ENCODE measurements around the gene TTBK2.
"Not testable (repeated sequence)": the region's sequence is repeated elsewhere in the genome, so short reads cannot be mapped to it uniquely, and the experiment has no call there.

The TTBK2 gene

GRCh38 chr15:42948898-42949297 is 28.3 kb upstream of the TTBK2 start:
- H2AK5ac ChIP-seq (ENCODE audit: low read depth, low read length) = not testable (repeated sequence)

DNA sequence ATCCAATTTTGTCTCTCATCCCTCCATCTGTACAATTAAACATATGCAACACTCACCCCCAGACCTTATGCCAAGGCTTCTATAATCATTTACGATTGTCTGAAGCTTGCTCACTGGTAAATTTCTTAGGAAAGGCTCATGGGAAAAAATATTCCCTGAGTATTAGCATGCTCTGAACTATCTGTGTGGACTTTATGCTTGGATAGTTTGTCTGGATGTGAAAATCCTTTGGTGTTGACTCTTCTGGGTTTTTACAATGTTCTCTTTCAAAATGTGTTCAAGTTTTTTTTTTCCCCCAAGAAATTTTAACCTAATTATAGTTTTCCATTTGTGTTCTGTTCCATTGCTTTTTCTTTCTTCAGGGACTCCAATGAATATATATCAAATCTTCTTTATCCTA is 19.9 kb upstream of the TTBK2 start:
- no peak overlapping the region for H2AFZ ChIP-seq (ENCODE audit: low read length)
- peaks cover 0 to 2% of the 10 kb centered on the region in 2 donors for H3K9me3 ChIP-seq (replicated peaks in 1 of 2; ENCODE audit: control insufficient read depth in 2 of 2, insufficient read depth in 1 of 2, low read depth in 1 of 2, low read length in 2 of 2)
- H3K4me3 ChIP-seq (ENCODE audit: low read length in 2 of 2) = no peak overlapping the region
- no peak for DNase-seq (ENCODE audit: low spot score)
- no peak overlapping the region for H2BK5ac ChIP-seq (ENCODE audit: low read length)
- no peaks in the 10 kb centered on the region for H3K79me1 ChIP-seq (ENCODE audit: low read depth, low read length)
- H2BK15ac ChIP-seq (ENCODE audit: low read length) = no peak overlapping the region
- H4K8ac ChIP-seq (ENCODE audit: low read depth, low read length) = no peak overlapping the region
- H4K91ac ChIP-seq (ENCODE audit: low read depth, low read length, poor library complexity) = no peak overlapping the region
- H3K4ac ChIP-seq (ENCODE audit: low read length) = no peak overlapping the region
- H3K18ac ChIP-seq (ENCODE audit: low read length) = no peak overlapping the region
- no peak overlapping the region for H3K23ac ChIP-seq (ENCODE audit: low read depth, low read length, poor library complexity)
- no peak overlapping the region for H2BK120ac ChIP-seq (ENCODE audit: low read depth, low read length)
- no peak overlapping the region for H3K9ac ChIP-seq (ENCODE audit: low read depth, low read length, poor library complexity)
- H3K4me2 ChIP-seq (ENCODE audit: insufficient read depth, low read length, poor library complexity, severe bottlenecking) = no peak overlapping the region
- no peak overlapping the region for H3K27ac ChIP-seq (replicated peaks; ENCODE audit: low read length)
- no CpG with 5 or more reads among the region's 1 CpG for WGBS, 2 donors (ENCODE audit: extremely low coverage in 2 of 2, insufficient read length in 2 of 2, insufficient replicate concordance in 1 of 2)
- H3K4me1 ChIP-seq (ENCODE audit: control insufficient read depth in 2 of 2, insufficient read depth in 1 of 2, low read depth in 1 of 2, low read length in 2 of 2) = no peaks in the 10 kb centered on the region
- H2AK5ac ChIP-seq (ENCODE audit: low read depth, low read length) = no peak overlapping the region
- no peak overlapping the region for H2BK12ac ChIP-seq (ENCODE audit: low read length)
- H3K14ac ChIP-seq (ENCODE audit: low read length) = no peak overlapping the region
- H3K36me3 ChIP-seq (replicated peaks in 1 of 2; ENCODE audit: control insufficient read depth in 2 of 2, insufficient read depth in 2 of 2, low read length in 2 of 2) = peaks cover 0 to 31% of the 10 kb centered on the region in 2 donors
- H3K27me3 ChIP-seq (ENCODE audit: control insufficient read depth in 3 of 3, insufficient read depth in 3 of 3, low read depth in 1 of 3, low read length in 3 of 3) = no peaks in the 10 kb centered on the region

More at GRCh38 chr15:42948898-42949297, 28.3 kb upstream of the TTBK2 start:
- H4K8ac ChIP-seq (ENCODE audit: low read depth, low read length); H3K79me1 ChIP-seq (ENCODE audit: low read depth, low read length); H2BK15ac ChIP-seq (ENCODE audit: low read length); H3K4me2 ChIP-seq (ENCODE audit: insufficient read depth, low read length, poor library complexity, severe bottlenecking); H2AFZ ChIP-seq (ENCODE audit: low read length); H3K9me3 ChIP-seq (replicated peaks in 1 of 2; ENCODE audit: control insufficient read depth in 2 of 2, insufficient read depth in 1 of 2, low read depth in 1 of 2, low read length in 2 of 2); H3K4ac ChIP-seq (ENCODE audit: low read length); H3K27me3 ChIP-seq (ENCODE audit: control insufficient read depth in 3 of 3, insufficient read depth in 3 of 3, low read depth in 1 of 3, low read length in 3 of 3); H3K9ac ChIP-seq (ENCODE audit: low read depth, low read length, poor library complexity); H3K4me1 ChIP-seq (ENCODE audit: control insufficient read depth in 2 of 2, insufficient read depth in 1 of 2, low read depth in 1 of 2, low read length in 2 of 2); H3K23ac ChIP-seq (ENCODE audit: low read depth, low read length, poor library complexity); DNase-seq (ENCODE audit: low spot score); H3K27ac ChIP-seq (replicated peaks; ENCODE audit: low read length); H3K4me3 ChIP-seq (ENCODE audit: low read length in 2 of 2); H2BK120ac ChIP-seq (ENCODE audit: low read depth, low read length); H2BK5ac ChIP-seq (ENCODE audit: low read length); H3K18ac ChIP-seq (ENCODE audit: low read length); H4K91ac ChIP-seq (ENCODE audit: low read depth, low read length, poor library complexity); H2BK12ac ChIP-seq (ENCODE audit: low read length); H3K14ac ChIP-seq (ENCODE audit: low read length): not testable (repeated sequence)
- H3K36me3 ChIP-seq (replicated peaks in 1 of 2; ENCODE audit: control insufficient read depth in 2 of 2, insufficient read depth in 2 of 2, low read length in 2 of 2) = peaks cover 4 to 76% of the 10 kb centered on the region in 2 donors
- WGBS, 2 donors (ENCODE audit: extremely low coverage in 2 of 2, insufficient read length in 2 of 2, insufficient replicate concordance in 1 of 2) = no CpG with 5 or more reads among the region's 3 CpGs

DNA sequence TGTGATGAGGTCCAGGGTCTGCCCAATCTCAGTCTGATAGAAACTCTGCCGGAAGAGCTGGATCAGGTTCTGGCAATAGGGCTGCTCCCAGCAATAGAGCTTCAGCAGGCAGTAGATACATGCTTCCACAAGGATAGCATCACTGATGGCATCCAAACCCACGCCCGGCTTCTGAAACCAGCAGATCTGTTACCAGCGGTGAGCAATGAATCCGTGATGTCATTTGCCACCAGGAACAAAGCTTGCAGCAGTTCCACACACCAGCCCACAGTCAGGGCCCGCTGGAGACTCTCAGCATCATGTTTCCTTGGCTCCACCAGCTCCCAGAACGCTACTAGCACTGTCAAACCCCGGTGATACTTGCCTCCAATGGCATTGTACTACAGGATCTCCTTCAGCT is 19.3 kb upstream of the TTBK2 start:
- no peak overlapping the region for H3K27ac ChIP-seq (replicated peaks; ENCODE audit: low read length)
- no peak overlapping the region for H3K18ac ChIP-seq (ENCODE audit: low read length)
- peaks cover 0 to 24% of the 10 kb centered on the region in 2 donors for H3K36me3 ChIP-seq (replicated peaks in 1 of 2; ENCODE audit: control insufficient read depth in 2 of 2, insufficient read depth in 2 of 2, low read length in 2 of 2)
- H2BK120ac ChIP-seq (ENCODE audit: low read depth, low read length) = no peak overlapping the region
- H3K79me1 ChIP-seq (ENCODE audit: low read depth, low read length) = no peaks in the 10 kb centered on the region
- H3K4me3 ChIP-seq (ENCODE audit: low read length in 2 of 2) = no peak overlapping the region
- H2BK5ac ChIP-seq (ENCODE audit: low read length) = no peak overlapping the region
- no peaks in the 10 kb centered on the region for H3K27me3 ChIP-seq (ENCODE audit: control insufficient read depth in 3 of 3, insufficient read depth in 3 of 3, low read depth in 1 of 3, low read length in 3 of 3)
- H3K4me2 ChIP-seq (ENCODE audit: insufficient read depth, low read length, poor library complexity, severe bottlenecking) = no peak overlapping the region
- no peak overlapping the region for H2AK5ac ChIP-seq (ENCODE audit: low read depth, low read length)
- no peak overlapping the region for H2BK15ac ChIP-seq (ENCODE audit: low read length)
- H2AFZ ChIP-seq (ENCODE audit: low read length) = no peak overlapping the region
- no peak overlapping the region for H2BK12ac ChIP-seq (ENCODE audit: low read length)
- H3K4me1 ChIP-seq (ENCODE audit: control insufficient read depth in 2 of 2, insufficient read depth in 1 of 2, low read depth in 1 of 2, low read length in 2 of 2) = no peaks in the 10 kb centered on the region
- no peak overlapping the region for H3K4ac ChIP-seq (ENCODE audit: low read length)
- no peak overlapping the region for H3K9ac ChIP-seq (ENCODE audit: low read depth, low read length, poor library complexity)
- H4K8ac ChIP-seq (ENCODE audit: low read depth, low read length) = no peak overlapping the region
- H3K14ac ChIP-seq (ENCODE audit: low read length) = no peak overlapping the region
- peaks cover 0 to 2% of the 10 kb centered on the region in 2 donors for H3K9me3 ChIP-seq (replicated peaks in 1 of 2; ENCODE audit: control insufficient read depth in 2 of 2, insufficient read depth in 1 of 2, low read depth in 1 of 2, low read length in 2 of 2)
- no peak overlapping the region for H4K91ac ChIP-seq (ENCODE audit: low read depth, low read length, poor library complexity)
- DNase-seq (ENCODE audit: low spot score) = no peak
- H3K23ac ChIP-seq (ENCODE audit: low read depth, low read length, poor library complexity) = no peak overlapping the region
- no CpG with 5 or more reads among the region's 8 CpGs for WGBS, 2 donors (ENCODE audit: extremely low coverage in 2 of 2, insufficient read length in 2 of 2, insufficient replicate concordance in 1 of 2)

- Histone ChIP-seq H2BK120ac (ENCODE audit: low read depth, low read length) (no peak overlapping the region), H4K8ac (ENCODE audit: low read depth, low read length) (no peak overlapping the region), H2BK15ac (ENCODE audit: low read length) (no peak overlapping the region), H3K27me3 (ENCODE audit: control insufficient read depth in 3 of 3, insufficient read depth in 3 of 3, low read depth in 1 of 3, low read length in 3 of 3) (no peaks in the 10 kb centered on the region), H2AK5ac (ENCODE audit: low read depth, low read length) (no peak overlapping the region), H3K4me3 (ENCODE audit: low read length in 2 of 2) (no peak overlapping the region), H3K14ac (ENCODE audit: low read length) (no peak overlapping the region), H3K9ac (ENCODE audit: low read depth, low read length, poor library complexity) (no peak overlapping the region), H3K9me3 (replicated peaks in 1 of 2; ENCODE audit: control insufficient read depth in 2 of 2, insufficient read depth in 1 of 2, low read depth in 1 of 2, low read length in 2 of 2) (peaks cover 0 to 2% of the 10 kb centered on the region in 2 donors), H3K18ac (ENCODE audit: low read length) (no peak overlapping the region), H3K79me1 (ENCODE audit: low read depth, low read length) (no peaks in the 10 kb centered on the region), H3K27ac (replicated peaks; ENCODE audit: low read length) (no peak overlapping the region), H3K4me1 (ENCODE audit: control insufficient read depth in 2 of 2, insufficient read depth in 1 of 2, low read depth in 1 of 2, low read length in 2 of 2) (no peaks in the 10 kb centered on the region), H3K23ac (ENCODE audit: low read depth, low read length, poor library complexity) (no peak overlapping the region), H3K4me2 (ENCODE audit: insufficient read depth, low read length, poor library complexity, severe bottlenecking) (no peak overlapping the region), H4K91ac (ENCODE audit: low read depth, low read length, poor library complexity) (no peak overlapping the region), H2BK5ac (ENCODE audit: low read length) (no peak overlapping the region), H3K36me3 (replicated peaks in 1 of 2; ENCODE audit: control insufficient read depth in 2 of 2, insufficient read depth in 2 of 2, low read length in 2 of 2) (no peaks in the 10 kb centered on the region), H2AFZ (ENCODE audit: low read length) (no peak overlapping the region), H2BK12ac (ENCODE audit: low read length) (no peak overlapping the region), H3K4ac (ENCODE audit: low read length) (no peak overlapping the region)
- DNase-seq (ENCODE audit: low spot score) = no peak
These were observed 16.6 kb upstream of the TTBK2 start for GRCh38 chr15:42937143-42937542.

Measured in neuronal stem cell (in vitro differentiated cells).